GM19023 (cell line): Measurements from ENCODE around the gene SEMA4C.

ENCODE experiments used
- ATAC-seq: cut with Tn5 transposase; IDR thresholded peaks from one replicate; pipeline ENCODE4 v1.9.1; 2021; ENCODE audit warnings: mild to moderate bottlenecking, moderate library complexity; ENCODE audit not compliant: unreplicated experiment

Gene SEMA4C

DNA sequence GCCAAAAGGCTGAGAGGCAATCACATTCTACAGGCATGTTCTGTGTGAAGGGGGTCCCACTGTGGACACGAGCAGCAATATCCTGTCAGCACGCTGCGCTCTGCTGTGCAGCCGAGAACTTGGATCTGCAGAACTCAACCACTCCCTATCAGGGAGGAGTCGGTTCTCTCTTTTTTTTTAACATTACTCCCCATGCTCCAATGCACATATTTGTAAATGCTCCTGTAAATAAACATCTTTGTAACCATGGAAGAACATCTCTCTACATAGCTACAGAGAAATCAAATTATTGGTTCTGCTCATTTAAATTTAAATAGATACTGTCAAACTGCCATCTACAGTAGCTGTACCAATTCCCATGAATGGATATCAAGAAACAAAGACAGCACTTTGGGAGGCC, 23.1 kb downstream of the SEMA4C start:
- no peak for ATAC-seq

- ATAC-seq, result no peak
These were observed 25.5 kb downstream of the SEMA4C start for GRCh38 chr2:96844405-96844808.

- ATAC-seq, result no peak
These were observed 26.2 kb downstream of the SEMA4C start, which contains the start of gene ANKRD23 for GRCh38 chr2:96843538-96844268. Gene ANKRD23 (minus strand): TSS chr2:96844021. CDS start chr2:96843992, 29 bp downstream.

DNA sequence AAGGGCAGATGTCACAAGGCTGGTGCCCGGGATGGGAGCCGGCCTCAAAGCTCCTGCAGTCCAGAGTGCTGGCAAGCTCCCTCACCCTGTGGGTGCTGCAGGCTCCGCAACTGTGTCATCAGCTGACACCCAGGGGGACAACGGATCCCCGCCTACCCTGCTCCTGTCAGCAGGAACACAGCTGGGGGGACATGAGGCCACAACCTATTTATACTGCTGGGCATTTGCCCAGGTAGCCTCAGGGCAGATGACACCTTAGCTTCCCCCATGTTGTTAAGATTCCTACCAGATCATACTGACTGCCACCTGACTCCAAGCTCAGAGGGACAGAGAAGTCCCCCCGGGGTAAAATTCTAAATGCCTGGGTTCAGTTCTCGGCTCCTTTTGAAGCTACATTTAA, 27.3 kb downstream of the SEMA4C start:
- no peak for ATAC-seq

DNA sequence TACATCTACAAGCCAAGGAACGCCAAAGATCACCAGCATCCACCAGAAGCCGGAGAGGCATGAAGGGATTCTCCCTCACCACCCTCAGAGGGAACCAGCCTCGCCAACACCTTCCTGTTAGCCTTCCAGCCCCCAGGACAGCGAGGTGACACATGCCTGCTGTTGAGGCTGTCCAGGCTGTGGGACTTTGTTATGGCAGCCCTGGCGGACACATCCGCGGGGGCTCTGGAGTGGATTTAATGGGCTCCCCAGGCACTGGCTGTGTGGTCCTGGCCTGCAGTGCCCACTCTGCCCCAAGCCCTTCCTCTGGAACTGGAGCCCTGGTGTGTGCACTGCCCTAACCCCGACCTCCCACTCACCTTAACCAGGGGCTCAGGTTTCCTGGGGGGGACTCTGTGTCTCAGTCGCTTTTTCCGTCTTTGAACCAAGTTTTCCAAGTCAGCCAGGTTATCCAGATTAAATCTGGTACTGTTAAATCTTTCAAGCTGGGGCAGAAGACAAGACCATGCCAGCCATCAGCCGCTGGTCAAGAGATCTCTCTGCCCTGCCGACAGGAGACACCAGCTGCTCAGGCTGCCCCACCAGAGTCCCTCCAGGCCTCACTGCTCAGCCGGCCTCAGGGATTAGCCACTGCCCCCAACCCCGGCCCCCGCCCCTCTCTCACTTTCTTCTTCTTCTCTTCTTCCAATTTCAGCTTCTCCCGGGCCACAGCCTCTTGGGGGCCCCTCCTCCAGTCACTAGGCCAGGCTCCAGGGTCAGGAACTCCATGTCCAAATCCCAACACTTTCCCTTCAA, 28.0 kb downstream of the SEMA4C start:
- no peak for ATAC-seq

GRCh38 chr2:96839875-96840850, 29.7 kb downstream of the SEMA4C start:
- no peak for ATAC-seq

- ATAC-seq, result peak; percentile 64
These were observed 30.5 kb downstream of the SEMA4C start for GRCh38 chr2:96839293-96839874.

GRCh38 chr2:96838345-96839292, 31.3 kb downstream of the SEMA4C start:
- ATAC-seq, result peak; percentile 4

DNA sequence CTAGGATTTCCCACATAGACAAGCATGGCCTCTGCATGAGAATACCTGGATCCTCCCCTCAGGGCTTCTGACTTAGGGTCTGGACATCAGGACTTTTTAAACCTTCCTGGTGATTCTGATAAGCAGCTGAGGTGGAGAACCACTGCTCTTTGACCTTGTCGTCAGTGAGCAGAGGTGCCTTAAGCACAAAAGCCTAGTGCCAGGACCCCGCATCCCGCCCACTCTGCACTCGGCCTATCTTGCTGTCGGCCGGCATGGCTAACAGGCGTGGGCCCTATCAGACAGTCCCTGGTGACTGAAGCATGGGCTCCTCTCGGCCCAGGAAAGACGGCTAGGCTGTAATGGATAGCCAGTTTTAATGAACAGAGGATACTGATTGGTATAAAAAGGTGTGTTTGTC, 32.3 kb downstream of the SEMA4C start:
- ATAC-seq, result no peak

DNA sequence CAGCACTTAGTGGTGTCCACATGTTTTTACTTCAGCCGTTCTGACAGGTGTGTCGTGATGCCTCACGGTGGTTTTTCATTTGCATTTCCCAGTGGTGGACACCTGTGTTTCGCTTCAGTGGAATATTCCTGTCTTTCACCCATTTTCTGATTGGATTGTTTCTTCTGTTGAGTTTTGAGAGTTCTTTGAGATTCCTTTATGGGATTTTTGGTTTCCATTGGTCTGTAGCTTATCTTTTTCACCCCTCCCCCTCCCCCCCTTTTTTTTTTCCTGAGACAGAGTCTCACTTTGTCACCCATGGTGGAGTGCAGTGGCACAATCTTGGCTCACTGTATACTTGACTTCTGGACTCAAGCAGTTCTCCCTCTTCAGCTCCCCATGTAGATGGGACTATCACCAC, 34.0 kb downstream of the SEMA4C start:
- ATAC-seq, result no peak

DNA sequence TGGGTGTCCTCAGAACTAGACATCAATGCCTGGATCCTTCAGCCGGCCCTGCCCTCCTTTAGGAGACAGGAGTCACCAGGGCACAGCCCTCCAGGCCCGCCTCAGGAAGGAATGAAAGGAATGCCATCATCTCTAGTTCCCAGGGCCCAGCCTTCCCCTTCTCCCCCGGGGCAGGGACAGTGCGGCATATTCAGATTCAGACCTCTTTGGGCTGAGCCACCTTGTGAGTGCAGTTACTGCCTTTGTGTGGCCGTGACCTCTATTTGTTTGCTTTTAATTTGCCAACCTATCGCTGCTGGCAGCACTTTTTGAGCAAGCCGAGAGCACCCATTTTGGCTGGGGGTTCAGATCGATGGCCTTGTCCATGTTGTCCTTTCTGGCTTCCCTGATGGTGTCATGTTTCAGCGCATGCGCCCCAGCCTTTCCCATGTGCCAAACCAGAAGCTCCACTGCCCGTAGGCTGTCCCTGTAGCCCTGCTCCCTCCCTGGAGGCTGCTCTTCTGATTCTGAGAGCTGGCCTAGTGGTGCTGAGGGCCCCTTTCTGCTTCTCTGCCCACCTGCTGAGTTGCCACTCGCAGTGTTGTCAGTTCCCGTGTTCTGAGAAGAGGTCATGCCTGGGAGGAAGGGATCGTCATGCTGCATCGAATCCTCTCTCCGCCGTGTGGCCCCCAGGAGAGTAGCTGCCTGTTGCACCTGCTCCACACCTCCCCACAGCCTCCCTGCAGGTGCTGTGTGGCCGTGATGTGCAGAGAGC, 36.9 kb downstream of the SEMA4C start:
- no peak for ATAC-seq

DNA sequence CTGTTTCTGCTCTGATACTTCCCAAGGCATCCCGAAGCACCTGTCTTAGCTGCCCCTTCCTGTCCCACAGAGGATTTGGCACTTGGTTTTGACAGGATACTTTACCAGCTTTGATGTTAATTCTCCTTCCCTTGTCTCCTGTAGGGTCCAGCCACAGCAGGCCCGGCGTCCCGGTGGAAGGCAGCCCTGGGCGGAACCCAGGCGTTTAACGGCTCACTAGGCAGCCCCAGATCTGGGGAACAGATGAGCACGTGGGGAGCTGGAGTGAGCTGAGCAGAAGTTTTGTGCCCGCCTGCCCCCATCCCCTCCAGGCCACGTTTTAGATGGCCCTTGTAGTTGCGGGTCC, 37.5 kb downstream of the SEMA4C start:
- ATAC-seq, result no peak

DNA sequence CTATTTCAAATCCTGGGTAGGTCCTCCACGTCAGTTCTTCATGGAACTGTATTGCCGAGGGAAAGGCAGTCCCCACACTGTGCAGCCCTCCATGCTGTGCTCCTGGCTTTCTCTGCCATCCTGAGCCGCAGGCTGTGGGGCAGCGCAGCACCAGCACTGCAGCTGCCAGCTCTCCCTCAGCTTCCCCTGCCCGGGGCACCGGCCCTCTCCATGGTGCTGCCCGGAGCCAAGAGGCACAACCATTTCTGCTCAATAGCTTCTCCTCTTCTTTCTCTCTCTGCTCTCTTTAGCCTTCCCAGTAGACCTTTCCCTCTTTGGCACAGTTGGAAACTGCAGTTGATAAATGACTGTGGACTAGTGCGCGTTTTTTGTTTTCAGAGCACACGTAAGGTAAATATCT, 38.2 kb downstream of the SEMA4C start:
- ATAC-seq, result no peak

DNA sequence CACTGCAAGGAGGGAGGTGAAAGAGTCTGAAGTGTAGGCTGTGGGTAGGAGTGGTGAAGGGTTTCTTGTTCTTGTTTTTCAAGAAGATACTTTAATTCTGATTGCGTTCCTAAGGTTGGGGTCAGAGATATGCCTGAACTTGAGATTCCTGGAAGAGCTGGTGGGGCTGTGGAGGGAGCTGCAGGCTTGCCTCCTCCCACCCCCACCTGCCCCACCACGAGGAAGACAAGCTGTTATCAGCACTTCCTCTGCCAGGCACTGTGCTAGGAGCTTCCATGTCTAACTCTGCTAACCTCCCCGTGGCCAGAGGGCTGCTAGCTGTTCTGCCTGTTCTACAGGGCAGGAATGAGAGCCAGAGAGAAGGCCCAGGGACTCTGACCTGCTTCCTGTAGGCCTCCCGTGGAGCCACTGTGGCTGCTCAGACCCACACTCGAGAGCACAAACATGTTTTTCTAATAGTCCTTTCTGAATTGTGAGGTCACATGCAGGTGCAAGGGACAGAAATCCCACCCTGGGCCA, 39.8 kb downstream of the SEMA4C start:
- ATAC-seq, result no peak

- no peak for ATAC-seq
These were observed 41.0 kb downstream of the SEMA4C start for GRCh38 chr2:96828874-96829273.

DNA sequence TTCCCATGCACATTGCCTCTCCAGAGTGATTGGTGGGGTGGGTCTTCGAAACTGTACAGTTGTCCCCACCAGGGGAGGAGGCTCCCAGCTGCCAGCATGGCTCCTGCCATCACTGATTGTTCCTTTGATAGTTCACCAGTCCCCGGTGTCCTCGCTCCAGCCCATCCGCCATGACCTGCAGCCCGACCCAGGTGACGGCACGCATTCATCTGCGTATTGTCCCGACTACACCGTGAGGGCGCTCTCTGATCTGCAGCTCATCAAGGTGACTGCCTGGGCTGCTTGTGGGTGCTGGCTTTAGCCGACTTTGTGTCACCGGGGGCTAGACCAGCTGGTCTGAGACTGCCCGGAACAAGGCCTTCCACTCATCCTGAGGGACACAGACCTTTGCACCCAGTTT, 41.4 kb downstream of the SEMA4C start:
- no peak for ATAC-seq

DNA sequence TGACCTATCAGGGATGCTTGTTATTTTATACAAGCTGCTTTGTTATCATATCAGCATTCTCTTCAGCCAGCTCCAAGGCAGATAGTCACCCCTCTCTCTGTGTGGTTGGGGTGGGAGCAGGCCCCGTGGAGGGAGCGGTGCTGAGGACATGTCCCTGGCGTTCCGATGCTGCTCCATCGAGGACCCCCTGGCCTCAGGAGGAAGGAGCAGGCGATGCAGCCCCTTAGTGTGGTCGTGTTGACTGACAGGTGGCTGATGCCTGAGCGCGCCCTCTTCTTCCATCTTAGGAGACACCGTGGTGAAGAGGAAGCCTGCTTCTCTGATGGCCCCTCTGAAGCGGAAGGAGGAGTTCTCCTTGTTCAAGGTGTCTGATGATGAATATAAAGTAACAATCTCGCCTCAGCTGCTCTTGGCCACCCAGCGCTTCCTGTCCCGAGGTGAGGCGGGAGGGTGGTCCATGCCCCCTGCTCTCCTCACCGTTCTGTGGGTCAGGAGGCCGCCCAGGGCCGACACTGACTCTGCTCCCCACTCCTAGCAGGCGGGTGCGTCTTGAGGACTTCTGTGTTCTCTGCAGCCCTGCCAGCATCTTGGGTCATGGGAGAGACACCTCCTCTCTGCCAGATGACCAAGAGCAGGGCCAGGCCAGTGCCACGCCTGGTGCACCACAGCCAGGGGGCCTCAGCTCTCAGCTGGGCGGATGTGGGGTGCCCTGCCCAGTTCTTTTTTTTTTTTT, 43.2 kb downstream of the SEMA4C start:
- ATAC-seq, result no peak

DNA sequence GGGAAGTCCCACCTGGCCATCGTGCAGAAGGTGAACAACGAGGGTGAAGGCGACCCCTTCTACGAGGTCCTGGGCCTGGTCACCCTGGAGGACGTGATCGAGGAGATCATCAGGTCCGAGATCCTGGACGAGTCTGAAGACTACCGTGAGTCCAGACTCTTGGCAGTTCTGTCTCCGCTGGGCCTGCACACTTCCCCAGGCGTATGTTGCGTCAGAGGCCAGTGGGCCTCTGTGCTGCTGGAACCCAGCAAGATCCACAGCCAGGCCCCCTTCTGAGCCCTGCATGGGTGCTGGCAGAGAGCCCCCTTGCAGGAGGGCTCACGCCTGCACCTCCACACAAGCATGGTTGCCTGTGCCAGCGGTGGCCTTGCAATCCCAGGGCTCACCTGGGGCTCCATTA, 44.8 kb downstream of the SEMA4C start:
- no peak for ATAC-seq
